ENCODE results near the gene SLC22A6.
"Not testable (repeated sequence)": the region's sequence is repeated elsewhere in the genome, so short reads cannot be mapped to it uniquely, and the experiment has no call there.

The SLC22A6 gene

GRCh38 chr11:62953811-62954210 is 31.0 kb downstream of the SLC22A6 start:
- Histone ChIP-seq H3K9ac (ENCODE audit: insufficient read length, low read depth) (no peak overlapping the region), H3K27me3 (ENCODE audit: insufficient read depth, insufficient read length) (no peaks in the 10 kb centered on the region), H3K4me1 (ENCODE audit: insufficient read depth, insufficient read length) (no peaks in the 10 kb centered on the region), H3K4me3 (ENCODE audit: insufficient read length, low read depth) (no peak overlapping the region), H3K36me3 (ENCODE audit: insufficient read depth, insufficient read length, low read length) (no peaks in the 10 kb centered on the region), H3K9me3 (ENCODE audit: insufficient read depth, low read length) (no peaks in the 10 kb centered on the region)
- TF ChIP-seq SUZ12 (IDR thresholded peaks at IDR 0.05; ENCODE audit: extremely low read depth, insufficient read depth, insufficient read length) (no peak), YY1 (IDR thresholded peaks at IDR 0.05; ENCODE audit: insufficient read depth, insufficient read length) (no peak), ZNF274 (IDR thresholded peaks at IDR 0.05; ENCODE audit: low read depth, low read length) (no peak)
- no peak for DNase-seq (ENCODE audit: low read depth, low spot score)

- DNase-seq (ENCODE audit: low read depth, low spot score): no peak
- Histone ChIP-seq H3K9me3 (ENCODE audit: insufficient read depth, low read length) (no peaks in the 10 kb centered on the region), H3K36me3 (ENCODE audit: insufficient read depth, insufficient read length, low read length) (no peaks in the 10 kb centered on the region), H3K4me1 (ENCODE audit: insufficient read depth, insufficient read length) (no peaks in the 10 kb centered on the region), H3K4me3 (ENCODE audit: insufficient read length, low read depth) (no peak overlapping the region), H3K27me3 (ENCODE audit: insufficient read depth, insufficient read length) (no peaks in the 10 kb centered on the region), H3K9ac (ENCODE audit: insufficient read length, low read depth) (no peak overlapping the region)
- TF ChIP-seq ZNF274 (IDR thresholded peaks at IDR 0.05; ENCODE audit: low read depth, low read length) (no peak), YY1 (IDR thresholded peaks at IDR 0.05; ENCODE audit: insufficient read depth, insufficient read length) (no peak), SUZ12 (IDR thresholded peaks at IDR 0.05; ENCODE audit: extremely low read depth, insufficient read depth, insufficient read length) (no peak)
Measured at GRCh38 chr11:62948765-62949320, 35.9 kb downstream of the SLC22A6 start.

GRCh38 chr11:62945538-62945937 is 39.2 kb downstream of the SLC22A6 start:
- H3K9me3 ChIP-seq (ENCODE audit: insufficient read depth, low read length): not testable (repeated sequence)

GRCh38 chr11:62937528-62937927 is 47.2 kb downstream of the SLC22A6 start:
- not testable (repeated sequence) for H3K4me1 ChIP-seq (ENCODE audit: insufficient read depth, insufficient read length); H3K9ac ChIP-seq (ENCODE audit: insufficient read length, low read depth); H3K27me3 ChIP-seq (ENCODE audit: insufficient read depth, insufficient read length); H3K4me3 ChIP-seq (ENCODE audit: insufficient read length, low read depth); H3K36me3 ChIP-seq (ENCODE audit: insufficient read depth, insufficient read length, low read length); DNase-seq (ENCODE audit: low read depth, low spot score)
- H3K9me3 ChIP-seq (ENCODE audit: insufficient read depth, low read length): peaks cover 12% of the 10 kb centered on the region; the same call in 1 of the 2 replicates

More at GRCh38 chr11:62945538-62945937, 39.2 kb downstream of the SLC22A6 start:
- DNase-seq (ENCODE audit: low read depth, low spot score); H3K27me3 ChIP-seq (ENCODE audit: insufficient read depth, insufficient read length); H3K4me1 ChIP-seq (ENCODE audit: insufficient read depth, insufficient read length); H3K4me3 ChIP-seq (ENCODE audit: insufficient read length, low read depth); H3K36me3 ChIP-seq (ENCODE audit: insufficient read depth, insufficient read length, low read length); H3K9ac ChIP-seq (ENCODE audit: insufficient read length, low read depth): not testable (repeated sequence)

GRCh38 chr11:62934496-62934785 is 50.3 kb downstream of the SLC22A6 start:
- TF ChIP-seq YY1 (IDR thresholded peaks at IDR 0.05; ENCODE audit: insufficient read depth, insufficient read length) (no peak), SUZ12 (IDR thresholded peaks at IDR 0.05; ENCODE audit: extremely low read depth, insufficient read depth, insufficient read length) (no peak), ZNF274 (IDR thresholded peaks at IDR 0.05; ENCODE audit: low read depth, low read length) (no peak)

GRCh38 chr11:62933750-62934495 is 50.8 kb downstream of the SLC22A6 start:
- H3K4me3 ChIP-seq (ENCODE audit: insufficient read length, low read depth): no peak overlapping the region
- TF ChIP-seq YY1 (IDR thresholded peaks at IDR 0.05; ENCODE audit: insufficient read depth, insufficient read length) (no peak), SUZ12 (IDR thresholded peaks at IDR 0.05; ENCODE audit: extremely low read depth, insufficient read depth, insufficient read length) (no peak), ZNF274 (IDR thresholded peaks at IDR 0.05; ENCODE audit: low read depth, low read length) (no peak)
- DNase-seq (ENCODE audit: low read depth, low spot score): no peak
- H3K9me3 ChIP-seq (ENCODE audit: insufficient read depth, low read length): peaks cover 12% of the 10 kb centered on the region; the same call in 1 of the 2 replicates
- H3K9ac ChIP-seq (ENCODE audit: insufficient read length, low read depth): peak overlapping the region; percentile 25
- H3K27me3 ChIP-seq (ENCODE audit: insufficient read depth, insufficient read length): peaks cover 2% of the 10 kb centered on the region
- no peaks in the 10 kb centered on the region for H3K36me3 ChIP-seq (ENCODE audit: insufficient read depth, insufficient read length, low read length)
- H3K4me1 ChIP-seq (ENCODE audit: insufficient read depth, insufficient read length): peaks cover 15% of the 10 kb centered on the region

More at GRCh38 chr11:62934496-62934785, 50.3 kb downstream of the SLC22A6 start:
- Histone ChIP-seq H3K9ac (ENCODE audit: insufficient read length, low read depth) (no peak overlapping the region), H3K4me1 (ENCODE audit: insufficient read depth, insufficient read length) (peaks cover 15% of the 10 kb centered on the region), H3K9me3 (ENCODE audit: insufficient read depth, low read length) (peaks cover 12% of the 10 kb centered on the region; the same call in 1 of the 2 replicates), H3K27me3 (ENCODE audit: insufficient read depth, insufficient read length) (no peaks in the 10 kb centered on the region), H3K36me3 (ENCODE audit: insufficient read depth, insufficient read length, low read length) (no peaks in the 10 kb centered on the region), H3K4me3 (ENCODE audit: insufficient read length, low read depth) (no peak overlapping the region)
- DNase-seq (ENCODE audit: low read depth, low spot score): no peak

- DNase-seq (ENCODE audit: low read depth, low spot score): no peak
- Histone ChIP-seq H3K36me3 (ENCODE audit: insufficient read depth, insufficient read length, low read length) (no peaks in the 10 kb centered on the region), H3K9me3 (ENCODE audit: insufficient read depth, low read length) (peaks cover 12% of the 10 kb centered on the region; the same call in 1 of the 2 replicates), H3K9ac (ENCODE audit: insufficient read length, low read depth) (no peak overlapping the region), H3K4me1 (ENCODE audit: insufficient read depth, insufficient read length) (peaks cover 19% of the 10 kb centered on the region), H3K27me3 (ENCODE audit: insufficient read depth, insufficient read length) (peaks cover 9% of the 10 kb centered on the region), H3K4me3 (ENCODE audit: insufficient read length, low read depth) (no peak overlapping the region)
- TF ChIP-seq YY1 (IDR thresholded peaks at IDR 0.05; ENCODE audit: insufficient read depth, insufficient read length): no peak
- TF ChIP-seq ZNF274 (IDR thresholded peaks at IDR 0.05; ENCODE audit: low read depth, low read length): no peak
- TF ChIP-seq SUZ12 (IDR thresholded peaks at IDR 0.05; ENCODE audit: extremely low read depth, insufficient read depth, insufficient read length): no peak
Measured at GRCh38 chr11:62933285-62933684, 51.5 kb downstream of the SLC22A6 start.

Measured in NT2/D1 (cell line).